ENCODE data around the gene DEPDC5.
"Not testable (repeated sequence)": the region's sequence is repeated elsewhere in the genome, so short reads cannot be mapped to it uniquely, and the experiment has no call there.

The DEPDC5 gene

DNA sequence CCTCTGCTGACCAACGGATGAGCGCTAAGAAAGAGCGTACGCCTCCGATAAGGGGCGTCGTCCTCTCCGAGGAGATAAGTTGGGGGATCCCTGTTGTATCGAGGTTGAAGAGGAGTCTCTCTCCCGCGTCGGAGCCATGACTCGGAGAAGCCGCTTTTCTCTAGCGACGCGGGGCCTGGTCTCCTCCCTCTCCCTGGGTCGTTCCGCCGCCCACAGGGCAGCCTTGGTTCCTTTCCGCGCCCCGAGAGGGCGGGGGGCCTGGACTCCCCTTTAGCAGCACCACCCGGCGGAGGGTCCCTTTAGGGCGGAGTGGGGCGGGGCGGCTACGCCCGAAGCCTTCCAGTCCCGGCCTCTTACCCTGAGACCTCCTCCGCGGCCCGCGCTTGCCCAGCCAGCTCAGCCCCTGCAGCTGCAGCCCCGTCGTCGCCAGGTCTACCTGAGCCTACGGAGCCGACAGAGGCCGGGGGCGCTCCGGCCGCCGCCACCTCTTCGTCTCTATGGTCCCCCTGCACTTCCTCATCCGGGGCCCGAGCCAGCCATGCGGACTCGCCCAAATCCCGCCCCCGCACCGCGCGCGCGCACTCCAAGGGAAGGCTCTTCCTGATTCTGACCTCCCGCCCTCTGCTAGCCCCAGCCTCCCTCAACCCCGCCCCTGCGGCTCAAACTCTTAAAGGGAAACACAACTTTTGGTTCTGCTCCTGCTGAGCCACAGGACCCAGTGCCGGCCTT lies 4.0 kb upstream of the DEPDC5 start, which contains the start of gene PRR14L:
TSS of gene PRR14L (minus strand) at position 497 of the 729 bp plus-strand sequence. CDS start 11,272 bp downstream, outside the sequence.
- peak; percentile 99 for DNase-seq (ENCODE audit: low spot score)

DNA sequence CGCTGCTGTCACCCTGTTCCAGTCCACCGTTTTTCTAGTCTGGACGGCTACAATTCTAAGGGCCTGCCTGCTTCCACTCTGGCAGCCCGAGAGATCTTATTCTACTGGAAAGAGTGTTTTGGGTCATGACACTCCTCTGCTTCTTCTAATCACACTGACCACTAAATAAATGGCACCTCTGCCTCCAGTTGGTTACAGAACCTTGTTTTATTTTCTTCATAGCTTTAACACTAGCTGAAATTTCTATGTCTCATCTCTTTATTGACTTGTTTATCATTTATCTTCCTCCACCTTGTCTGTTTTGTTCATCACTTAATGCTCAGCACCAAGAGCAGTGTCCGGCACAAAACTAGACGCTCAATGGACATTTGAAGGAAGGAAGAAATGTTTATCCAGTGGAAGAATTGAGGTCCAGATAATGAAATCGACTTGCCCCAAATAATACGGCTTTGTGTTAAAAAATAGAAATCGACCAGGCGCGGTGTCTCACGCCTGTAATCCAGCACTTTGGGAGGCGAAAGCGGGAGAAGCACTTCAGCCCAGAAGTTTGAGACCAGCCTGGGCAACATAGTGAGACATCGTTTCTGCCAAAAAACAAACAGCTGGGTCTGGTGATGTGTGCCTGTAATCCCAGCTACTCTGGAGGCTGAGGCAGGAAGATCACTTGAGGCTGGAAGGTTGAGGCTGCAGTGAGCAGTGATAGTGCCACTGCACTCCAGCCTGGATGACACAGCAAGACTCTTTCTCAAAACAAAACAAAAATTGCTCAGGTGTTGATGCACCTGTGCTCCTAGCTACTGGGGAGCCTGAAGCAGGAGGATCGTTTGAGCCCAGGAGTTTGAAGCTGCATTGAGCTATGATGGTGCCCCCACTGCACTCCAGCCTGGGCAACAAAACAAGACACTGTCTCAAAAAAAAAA lies 3.2 kb upstream of the DEPDC5 start:
- DNase-seq (ENCODE audit: low spot score) = no peak

DNA sequence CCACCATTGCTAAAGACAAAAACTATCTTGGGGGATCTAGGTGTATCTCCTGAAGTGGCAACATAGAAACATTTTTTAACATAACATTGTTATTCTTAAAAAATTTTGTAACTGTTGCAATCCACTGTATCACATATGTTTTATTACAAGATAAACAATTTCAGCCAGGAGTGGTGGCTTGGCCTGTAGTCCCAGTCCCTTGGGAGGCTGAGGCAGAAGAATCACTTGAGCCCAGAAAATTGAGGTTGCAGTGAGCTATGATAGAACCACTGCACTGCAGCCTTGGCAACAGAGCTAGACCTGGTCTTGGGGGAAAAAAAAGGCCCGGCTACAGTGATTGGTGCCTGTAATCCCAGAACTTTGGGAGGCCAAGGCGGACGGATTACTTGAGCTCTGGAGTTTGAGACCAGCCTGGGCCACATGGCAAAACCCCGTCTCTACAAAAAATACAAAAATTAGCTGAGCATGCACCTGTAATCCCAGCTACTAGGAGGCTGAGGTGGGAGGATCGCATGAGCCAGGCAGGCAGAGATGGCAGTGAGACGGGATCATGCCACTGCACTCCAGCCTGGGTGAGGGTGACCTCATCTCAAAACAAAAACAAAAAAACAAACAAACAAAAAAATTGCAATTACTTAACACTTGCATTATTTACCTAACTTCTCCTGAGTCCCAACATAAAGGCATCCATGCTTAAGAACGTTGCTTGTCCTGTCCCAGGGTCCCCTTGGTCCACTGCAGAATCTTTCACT lies 1.5 kb upstream of the DEPDC5 start:
- DNase-seq (ENCODE audit: low spot score) = no peak

DNA sequence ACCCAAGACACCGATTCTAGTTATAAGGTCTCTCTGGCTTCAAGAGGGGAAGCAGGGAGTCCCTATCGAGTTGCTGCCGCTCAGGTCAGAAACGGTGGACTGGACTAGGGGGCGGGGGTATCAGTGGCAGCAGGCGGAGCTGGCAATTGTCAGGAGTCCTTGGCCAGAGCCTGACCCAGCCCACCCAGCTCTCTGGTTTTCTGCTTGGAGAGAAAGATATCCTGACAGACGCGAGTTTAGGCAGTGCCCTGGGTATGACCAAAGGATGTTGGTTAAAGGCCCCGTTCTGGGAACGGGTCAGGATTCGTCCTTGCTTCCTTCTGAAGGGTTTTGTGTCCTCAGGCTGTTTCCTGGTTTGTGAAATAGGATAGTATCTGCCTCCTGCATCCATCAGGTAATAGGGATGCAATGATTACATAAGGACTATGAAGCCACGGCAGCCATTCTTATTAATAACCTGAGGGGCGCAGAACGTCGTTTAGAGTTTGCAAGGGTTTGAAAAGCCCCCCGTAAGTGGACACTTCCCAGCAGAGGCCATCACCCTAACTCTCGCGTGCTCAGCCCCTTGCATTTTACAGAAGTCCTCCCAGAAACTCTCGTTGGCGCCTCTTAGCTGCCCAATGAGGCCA lies 700 bp upstream of the DEPDC5 start:
- DNase-seq (ENCODE audit: low spot score) = peak; percentile 75

DNA sequence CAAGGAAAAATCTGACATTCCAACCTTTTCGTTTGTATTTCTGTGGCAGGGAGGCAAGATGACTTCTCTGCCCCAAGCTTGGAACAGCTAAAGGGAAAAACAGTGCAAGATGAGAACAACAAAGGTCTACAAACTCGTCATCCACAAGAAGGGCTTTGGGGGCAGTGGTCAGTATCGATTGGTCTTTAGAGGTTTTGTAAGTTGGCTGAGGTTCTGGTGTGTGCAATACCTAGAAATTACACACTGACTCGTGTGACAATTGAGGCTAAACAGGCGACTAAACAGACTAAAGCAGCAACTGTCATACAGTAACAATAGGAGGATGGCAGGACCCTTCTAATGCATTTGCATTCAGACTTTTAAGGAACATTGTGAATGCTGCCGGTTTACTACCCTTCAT lies 994 bp downstream of the DEPDC5 start:
- no peak for DNase-seq (ENCODE audit: low spot score)

DNA sequence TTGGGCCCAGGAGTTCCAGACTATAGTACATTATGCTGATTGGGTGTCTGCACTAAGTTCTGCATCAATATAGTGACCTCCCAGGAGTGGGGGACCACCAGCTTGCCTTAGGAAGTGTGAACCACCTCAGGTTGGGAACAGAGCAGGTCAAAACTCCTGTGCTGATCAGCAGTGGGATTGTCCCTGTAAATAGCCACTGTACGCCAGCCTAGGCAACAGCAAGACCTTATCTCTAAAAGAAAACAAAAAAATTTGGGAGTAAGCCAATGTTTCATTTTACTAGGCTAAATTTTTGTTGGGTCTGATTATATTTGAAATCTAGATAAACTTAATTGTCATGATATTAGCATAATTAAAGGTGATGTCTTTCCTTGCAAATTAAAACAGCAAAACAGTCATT lies 3.4 kb downstream of the DEPDC5 start:
- no peak for DNase-seq (ENCODE audit: low spot score)

DNA sequence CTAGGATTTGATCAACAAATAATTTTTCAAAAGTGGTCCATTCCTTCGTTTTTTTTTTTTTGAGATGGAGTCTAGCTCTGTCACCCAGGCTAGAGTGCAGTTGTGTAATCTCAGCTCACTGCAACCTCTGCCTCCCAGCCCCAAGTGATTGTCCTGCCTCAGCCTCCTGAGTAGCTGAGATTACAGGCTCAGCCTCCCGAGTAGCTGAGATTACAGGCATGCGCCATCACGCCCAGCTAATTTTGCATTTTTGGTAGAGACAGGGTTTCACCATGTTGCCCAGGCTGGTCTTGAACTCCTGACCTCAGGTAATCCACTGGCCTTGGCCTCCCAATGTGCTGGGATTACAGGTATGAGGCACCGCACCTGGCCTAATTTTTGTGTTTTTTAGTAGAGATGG lies 5.0 kb downstream of the DEPDC5 start:
- DNase-seq (ENCODE audit: low spot score) = not testable (repeated sequence)

DNA sequence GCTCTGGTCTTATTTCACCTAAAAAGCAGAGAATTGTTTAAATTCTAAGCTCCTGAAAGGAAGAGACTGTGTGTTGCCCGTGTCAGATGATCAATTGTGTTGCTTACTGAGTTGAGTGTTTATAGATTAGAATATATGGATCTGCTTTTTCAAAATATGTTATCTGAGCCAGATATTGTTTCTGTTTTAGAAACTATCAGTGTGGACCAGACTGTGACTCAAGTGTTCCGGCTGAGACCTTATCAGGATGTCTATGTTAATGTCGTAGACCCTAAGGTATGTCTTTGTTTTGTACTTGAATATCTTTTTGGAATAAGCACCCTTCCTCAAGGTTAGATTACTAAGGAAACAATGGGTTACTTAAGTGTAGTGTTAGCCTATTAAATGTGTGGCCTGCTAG lies 11.0 kb downstream of the DEPDC5 start:
- no peak for DNase-seq (ENCODE audit: low spot score)

DNA sequence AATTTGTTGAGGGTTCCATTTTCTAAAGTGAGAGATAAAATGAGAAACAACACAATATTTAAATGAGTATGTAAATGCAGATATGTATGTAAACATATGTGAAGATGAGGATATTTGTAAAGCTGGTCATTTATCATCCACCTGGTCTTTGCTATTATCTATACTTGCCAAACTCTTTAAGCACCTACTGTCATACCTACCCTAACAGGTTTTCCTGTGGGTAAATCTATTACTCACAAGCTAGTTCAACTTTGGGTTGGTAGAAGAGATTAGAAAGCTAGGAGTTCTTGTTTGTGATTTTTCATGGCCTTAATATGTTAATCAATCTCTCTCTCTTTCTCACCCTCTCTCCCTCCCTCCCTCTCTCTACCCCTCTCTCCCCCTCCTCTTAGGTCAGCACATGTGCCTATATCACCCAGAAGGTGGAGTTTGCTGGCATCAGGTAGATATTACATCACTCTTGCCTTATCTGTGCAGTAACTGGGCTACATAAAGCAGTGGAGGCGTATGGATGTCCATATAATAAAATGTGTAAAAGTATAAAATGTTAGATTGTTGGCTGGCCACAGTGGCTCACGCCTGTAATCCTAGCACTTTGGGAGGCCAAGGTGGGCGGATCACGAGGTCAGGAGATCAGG lies 14.7 kb downstream of the DEPDC5 start:
- DNase-seq (ENCODE audit: low spot score) = no peak

DNA sequence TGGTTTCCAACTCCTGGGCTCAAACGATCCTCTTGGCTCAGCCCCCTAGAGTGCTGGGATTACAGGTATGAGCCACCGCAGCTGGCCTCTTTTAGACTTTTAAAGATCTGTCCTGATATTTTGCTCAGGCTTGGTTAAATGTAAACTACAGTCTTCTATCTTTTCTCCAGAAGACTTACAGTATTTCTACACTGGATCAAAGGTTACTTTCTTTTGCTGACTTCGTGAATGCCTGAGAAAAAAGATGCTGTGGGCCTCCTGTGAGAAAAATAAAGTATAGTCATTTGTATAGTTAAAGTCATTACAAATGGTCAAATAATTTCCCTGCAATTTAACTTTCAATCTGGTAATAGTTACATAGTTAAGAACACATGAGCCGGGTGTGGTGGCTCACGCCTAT lies 19.6 kb downstream of the DEPDC5 start:
- DNase-seq (ENCODE audit: low spot score) = no peak

DNA sequence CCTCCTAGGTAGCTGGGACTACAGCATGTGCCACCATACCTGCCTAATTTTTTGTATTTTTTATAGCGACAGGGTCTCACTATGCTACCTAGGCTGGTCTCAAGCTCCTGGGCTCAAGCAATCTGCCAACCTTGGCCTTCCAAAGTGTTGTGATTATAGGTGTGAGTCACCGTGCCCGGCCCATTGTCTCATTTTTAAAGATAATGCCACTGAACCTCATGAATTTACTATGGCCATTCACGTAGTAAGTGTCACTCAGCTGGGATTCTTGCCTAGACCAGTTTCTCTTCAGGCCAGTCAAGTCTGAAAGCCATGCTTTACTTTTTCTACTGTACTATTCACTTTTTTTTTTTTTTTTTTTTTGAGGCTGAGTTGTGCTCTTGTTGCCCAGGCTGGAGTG lies 22.4 kb downstream of the DEPDC5 start:
- DNase-seq (ENCODE audit: low spot score) = no peak

DNA sequence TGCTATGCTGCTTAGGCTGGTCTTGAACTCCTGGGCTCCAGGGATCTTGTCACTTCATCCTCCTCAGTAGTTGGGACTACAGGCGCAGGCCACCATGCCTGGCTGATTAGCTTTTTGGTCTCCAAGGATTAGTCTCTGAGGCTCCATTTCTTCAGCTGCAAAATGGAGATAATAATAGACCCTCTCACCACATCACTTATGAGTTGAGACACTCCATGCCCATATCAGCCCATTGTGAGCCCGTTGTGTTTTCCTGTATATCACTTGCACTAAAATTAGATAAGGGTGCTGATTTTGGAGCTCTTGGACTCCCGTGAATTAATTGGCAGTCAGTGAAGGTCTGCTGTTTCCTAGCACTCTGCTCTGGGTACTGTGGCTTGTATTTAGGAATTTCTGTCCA lies 36.0 kb downstream of the DEPDC5 start:
- DNase-seq (ENCODE audit: low spot score) = no peak

DNA sequence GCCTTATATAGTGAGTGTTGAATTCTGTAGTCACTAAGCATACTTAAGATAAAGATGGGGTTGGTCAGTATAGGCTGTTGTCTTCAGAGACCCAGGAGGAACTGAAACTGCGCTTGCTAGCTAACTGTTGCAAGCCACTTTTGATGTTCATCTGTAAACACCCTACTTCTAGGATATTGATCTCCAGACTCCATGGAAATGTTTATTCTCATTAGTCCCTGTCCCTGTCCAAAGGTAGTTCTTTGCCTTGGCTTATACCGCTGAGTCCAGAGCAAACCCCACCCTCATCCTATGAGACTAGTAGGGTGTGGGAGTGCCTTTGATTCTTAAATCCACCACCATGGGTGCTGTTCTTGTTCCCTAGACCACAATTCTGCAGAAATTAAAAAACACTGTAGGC lies 36.4 kb downstream of the DEPDC5 start:
- DNase-seq (ENCODE audit: low spot score) = no peak

DNA sequence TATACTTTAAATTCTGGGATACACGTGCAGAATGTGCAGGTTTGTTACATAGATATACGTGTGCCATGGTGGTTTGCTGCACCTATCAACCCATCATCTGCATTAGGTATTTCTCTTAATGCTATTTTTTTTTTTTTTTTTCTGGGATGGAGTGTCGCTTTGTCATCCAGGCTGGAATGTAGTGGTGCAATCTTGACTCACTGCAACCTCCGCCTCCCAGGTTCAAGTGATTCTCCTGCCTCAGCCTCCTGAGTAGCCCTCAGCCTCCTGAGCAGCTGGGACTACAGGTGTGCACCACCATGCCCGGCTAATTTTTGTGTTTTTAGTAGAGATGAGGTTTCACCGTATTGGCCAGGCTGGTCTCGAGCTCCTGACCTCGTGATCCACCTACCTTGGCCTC lies 45.5 kb downstream of the DEPDC5 start:
- DNase-seq (ENCODE audit: low spot score) = not testable (repeated sequence)

DNA sequence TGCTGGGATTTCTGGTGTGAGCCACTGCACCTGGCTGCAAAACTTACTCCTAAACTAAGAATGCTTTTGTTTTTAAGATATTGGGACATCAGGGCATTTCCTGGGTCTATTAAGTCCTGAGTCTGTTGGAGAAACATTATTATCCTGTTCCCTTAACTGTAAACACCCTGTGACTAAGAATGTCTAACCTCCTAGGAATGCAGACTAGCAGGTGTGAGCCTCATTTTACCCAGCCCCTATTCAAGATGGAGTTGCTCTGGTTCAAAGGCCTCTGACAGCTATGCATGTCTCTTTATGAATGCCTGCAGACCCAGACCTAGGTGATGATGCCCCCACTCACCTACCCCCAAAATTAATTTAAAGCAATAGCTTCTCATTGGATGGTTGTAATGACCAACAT lies 46.2 kb downstream of the DEPDC5 start:
- DNase-seq (ENCODE audit: low spot score) = no peak

DNA sequence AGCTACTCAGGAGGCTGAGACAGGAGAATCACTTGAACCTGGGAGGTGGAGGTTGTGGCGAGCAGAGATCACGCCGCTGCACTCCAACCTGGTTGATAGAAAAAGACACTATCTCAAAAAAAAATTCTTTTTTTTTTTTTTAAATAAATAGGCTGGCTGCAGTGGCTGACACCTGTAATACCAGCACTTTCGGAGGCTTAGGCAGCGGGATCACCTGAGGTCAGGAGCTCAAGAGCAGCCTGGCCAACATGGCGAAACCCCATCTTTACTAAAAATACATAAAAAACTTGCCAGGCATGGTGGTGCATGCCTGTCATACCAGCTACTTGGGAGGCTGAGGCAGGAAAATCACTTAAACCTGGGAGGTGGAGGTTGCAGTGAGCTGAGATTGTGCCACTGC lies 47.0 kb downstream of the DEPDC5 start:
- DNase-seq (ENCODE audit: low spot score) = not testable (repeated sequence)

DNA sequence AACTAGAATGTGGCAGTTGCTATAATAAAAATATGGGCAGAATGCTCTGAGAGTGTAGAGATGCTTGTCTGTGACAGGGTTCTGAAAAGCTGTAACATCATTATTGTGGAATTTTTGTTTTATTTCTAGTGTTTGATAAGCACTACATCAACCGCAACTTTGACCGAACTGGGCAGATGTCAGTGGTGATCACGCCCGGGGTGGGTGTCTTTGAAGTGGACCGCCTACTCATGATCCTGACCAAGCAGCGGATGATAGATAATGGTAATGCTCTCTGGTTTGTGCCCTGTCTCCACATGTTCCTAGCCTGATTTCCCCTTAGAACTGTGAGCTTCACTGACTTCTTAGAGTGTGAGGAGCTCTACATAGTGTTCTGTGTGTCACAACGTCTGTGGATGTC lies 48.8 kb downstream of the DEPDC5 start:
- DNase-seq (ENCODE audit: low spot score) = no peak

DNA sequence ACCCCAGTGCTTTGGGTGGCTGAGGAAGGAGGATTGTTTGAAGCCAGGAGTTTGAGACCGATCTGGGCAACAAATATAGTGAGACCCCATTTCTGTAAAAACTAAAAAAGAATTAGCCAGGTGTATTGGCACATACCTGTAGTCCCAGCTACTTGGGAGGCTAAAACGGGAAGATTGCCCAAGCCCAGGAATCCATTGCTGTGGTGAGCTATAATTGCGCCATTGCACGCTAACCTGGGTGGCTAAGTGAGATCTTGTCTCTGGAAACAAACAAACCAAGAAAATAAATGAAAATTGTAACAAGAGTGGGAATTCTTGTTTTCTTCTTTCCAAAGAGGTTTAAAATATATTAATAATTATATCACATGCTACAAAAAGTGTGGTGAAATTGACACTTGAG lies 52.9 kb downstream of the DEPDC5 start:
- DNase-seq (ENCODE audit: low spot score) = no peak

DNA sequence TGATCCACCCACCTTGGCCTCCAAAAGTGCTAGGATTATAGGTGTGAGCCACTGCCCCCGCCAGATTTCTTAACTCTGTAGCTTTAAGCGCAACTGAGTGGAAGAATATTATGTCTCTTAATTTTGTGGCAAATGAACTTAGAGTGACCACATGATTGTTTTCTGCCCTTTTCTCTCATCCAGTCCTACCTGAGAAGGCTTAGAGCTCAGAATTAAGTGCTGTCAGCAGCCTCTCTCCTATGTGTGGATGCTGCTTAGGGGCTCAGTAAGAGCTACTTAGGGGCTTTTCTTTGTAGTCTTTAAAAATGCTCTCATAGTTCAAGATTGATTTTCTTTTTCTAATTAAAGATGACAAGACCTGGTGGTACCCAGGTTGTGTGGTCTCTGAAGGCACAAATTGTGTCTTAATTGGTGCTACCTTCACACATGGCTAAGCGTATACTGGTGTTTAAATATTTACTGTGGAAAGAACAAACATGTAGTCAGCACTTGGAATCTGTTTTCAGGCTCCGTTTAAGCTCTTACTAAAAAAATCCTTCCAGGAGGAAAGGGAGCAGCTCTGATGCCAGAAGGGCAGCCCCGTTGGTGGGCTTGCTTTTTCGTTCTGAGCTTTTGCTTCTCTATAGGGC lies 59.3 kb downstream of the DEPDC5 start:
- no peak for DNase-seq (ENCODE audit: low spot score)

DNA sequence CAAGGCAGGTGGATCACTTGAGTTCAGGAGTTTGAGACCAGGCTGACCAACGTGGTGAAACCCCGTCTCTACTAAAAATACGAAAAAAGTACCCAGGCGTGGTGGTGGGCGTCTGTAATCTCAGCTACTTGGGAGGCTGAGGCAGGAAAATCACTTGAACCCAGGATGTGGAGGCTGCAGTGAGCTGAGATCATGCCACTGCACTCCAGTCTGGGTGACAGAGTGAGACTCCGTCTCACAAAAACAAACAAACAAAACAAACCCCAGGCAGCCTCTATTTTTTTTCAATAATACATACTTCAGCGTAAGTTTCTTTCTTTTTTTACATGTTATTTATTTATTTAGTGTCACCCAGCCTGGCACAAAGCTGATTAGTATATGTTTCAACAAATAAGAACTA lies 60.1 kb downstream of the DEPDC5 start:
- not testable (repeated sequence) for DNase-seq (ENCODE audit: low spot score)

DNA sequence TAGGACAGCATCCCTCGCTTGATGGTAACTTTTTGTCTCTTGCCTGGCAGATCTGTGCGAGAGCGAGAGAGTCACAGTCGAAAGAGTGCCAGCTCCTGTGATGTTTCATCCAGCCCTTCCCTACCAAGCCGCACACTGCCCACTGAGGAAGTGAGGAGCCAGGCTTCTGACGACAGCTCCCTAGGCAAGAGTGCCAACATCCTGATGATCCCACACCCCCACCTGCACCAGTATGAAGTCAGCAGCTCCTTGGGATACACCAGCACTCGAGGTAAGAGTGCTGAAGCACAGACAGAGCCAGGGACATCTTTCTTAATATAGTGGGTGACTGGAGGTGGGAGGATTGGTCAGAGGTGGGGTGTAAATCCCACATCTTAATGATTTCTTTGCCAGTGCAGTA lies 61.1 kb downstream of the DEPDC5 start:
- no peak for DNase-seq (ENCODE audit: low spot score)
